T-helper 1 cell treated with Interleukin-12 subunit alpha and Interleukin-12 subunit beta and Interleukin-4 antibody, amounts not matched to agents 30 μg/mL and 1 μg/mL, for 36 hours (primary cell): ENCODE results near the gene THOC2.
"Not testable (repeated sequence)": the region's sequence is repeated elsewhere in the genome, so short reads cannot be mapped to it uniquely, and the experiment has no call there.

ENCODE experiments used
- H3K27ac Mint-ChIP-seq: one replicate; pipeline ENCODE4 v1.8.0; 2021; ENCODE audit warnings: mild to moderate bottlenecking, mixed read lengths
- H3K27me3 Mint-ChIP-seq: one replicate; pipeline ENCODE4 v1.8.0; 2021; ENCODE audit warnings: low read depth, mixed read lengths
- H3K36me3 Mint-ChIP-seq: one replicate; pipeline ENCODE4 v1.8.0; 2021; ENCODE audit warnings: low read depth, mixed read lengths
- H3K4me1 Mint-ChIP-seq: one replicate; pipeline ENCODE4 v1.8.0; 2021; ENCODE audit warnings: low read depth, mixed read lengths
- H3K4me3 Mint-ChIP-seq: one replicate; pipeline ENCODE4 v1.8.0; 2021; ENCODE audit warnings: mild to moderate bottlenecking, moderate library complexity, mixed read lengths
- H3K9me3 Mint-ChIP-seq: one replicate; pipeline ENCODE4 v1.8.0; 2021; ENCODE audit warnings: mixed read lengths

The THOC2 gene

GRCh38 chrX:123720486-123720885 is 12.4 kb downstream of the THOC2 start:
- Mint-ChIP-seq H3K4me3 (no peak overlapping the region), H3K27me3 (no peaks in the 10 kb centered on the region), H3K27ac (no peak overlapping the region)

GRCh38 chrX:123713841-123714240 is 19.0 kb downstream of the THOC2 start:
- H3K4me3 Mint-ChIP-seq = no peak overlapping the region

More at GRCh38 chrX:123720486-123720885, 12.4 kb downstream of the THOC2 start:
- Mint-ChIP-seq H3K4me1 (peaks cover 5% of the 10 kb centered on the region), H3K36me3 (peaks cover 7% of the 10 kb centered on the region), H3K9me3 (no peaks in the 10 kb centered on the region)

GRCh38 chrX:123713434-123713833 is 19.4 kb downstream of the THOC2 start:
- Mint-ChIP-seq H3K27ac (no peak overlapping the region), H3K27me3 (no peaks in the 10 kb centered on the region), H3K4me3 (no peak overlapping the region), H3K36me3 (peaks cover 11% of the 10 kb centered on the region), H3K4me1 (peaks cover 11% of the 10 kb centered on the region), H3K9me3 (no peaks in the 10 kb centered on the region)

More at GRCh38 chrX:123713841-123714240, 19.0 kb downstream of the THOC2 start:
- Mint-ChIP-seq H3K27me3 (no peaks in the 10 kb centered on the region), H3K4me1 (peaks cover 11% of the 10 kb centered on the region), H3K27ac (no peak overlapping the region), H3K9me3 (no peaks in the 10 kb centered on the region), H3K36me3 (peaks cover 11% of the 10 kb centered on the region)

- H3K36me3 Mint-ChIP-seq, H3K4me3 Mint-ChIP-seq, H3K27ac Mint-ChIP-seq, H3K9me3 Mint-ChIP-seq, H3K27me3 Mint-ChIP-seq: not testable (repeated sequence)
- H3K4me1 Mint-ChIP-seq = peaks cover 11% of the 10 kb centered on the region
Observed at GRCh38 chrX:123711201-123711600, 21.7 kb downstream of the THOC2 start.

- Mint-ChIP-seq H3K4me3 (no peak overlapping the region), H3K27ac (no peak overlapping the region), H3K4me1 (peaks cover 5% of the 10 kb centered on the region), H3K36me3 (peaks cover 2% of the 10 kb centered on the region), H3K9me3 (no peaks in the 10 kb centered on the region), H3K27me3 (no peaks in the 10 kb centered on the region)
Observed at GRCh38 chrX:123704781-123705180, 28.1 kb downstream of the THOC2 start.

GRCh38 chrX:123698979-123699520 is 33.8 kb downstream of the THOC2 start:
- no peaks in the 10 kb centered on the region for H3K4me1 Mint-ChIP-seq
- H3K4me3 Mint-ChIP-seq = no peak overlapping the region
- H3K27me3 Mint-ChIP-seq = no peaks in the 10 kb centered on the region
- no peak overlapping the region for H3K27ac Mint-ChIP-seq
- no peaks in the 10 kb centered on the region for H3K9me3 Mint-ChIP-seq
- peaks cover 3% of the 10 kb centered on the region for H3K36me3 Mint-ChIP-seq

- Mint-ChIP-seq H3K27ac (no peak overlapping the region), H3K36me3 (peaks cover 3% of the 10 kb centered on the region), H3K9me3 (no peaks in the 10 kb centered on the region), H3K4me3 (no peak overlapping the region), H3K4me1 (no peaks in the 10 kb centered on the region), H3K27me3 (no peaks in the 10 kb centered on the region)
Observed at GRCh38 chrX:123696334-123696733, 36.5 kb downstream of the THOC2 start.

GRCh38 chrX:123695242-123695641 is 37.6 kb downstream of the THOC2 start:
- Mint-ChIP-seq H3K4me3 (no peak overlapping the region), H3K27me3 (no peaks in the 10 kb centered on the region), H3K36me3 (peaks cover 3% of the 10 kb centered on the region), H3K4me1 (no peaks in the 10 kb centered on the region), H3K9me3 (no peaks in the 10 kb centered on the region), H3K27ac (no peak overlapping the region)

GRCh38 chrX:123691776-123692175 is 41.1 kb downstream of the THOC2 start:
- peaks cover 7% of the 10 kb centered on the region for H3K36me3 Mint-ChIP-seq
- no peaks in the 10 kb centered on the region for H3K27me3 Mint-ChIP-seq
- H3K4me1 Mint-ChIP-seq = no peaks in the 10 kb centered on the region
- H3K4me3 Mint-ChIP-seq = no peak overlapping the region
- no peak overlapping the region for H3K27ac Mint-ChIP-seq
- no peaks in the 10 kb centered on the region for H3K9me3 Mint-ChIP-seq

- Mint-ChIP-seq H3K36me3 (peaks cover 16% of the 10 kb centered on the region), H3K4me1 (no peaks in the 10 kb centered on the region), H3K9me3 (no peaks in the 10 kb centered on the region), H3K4me3 (no peak overlapping the region), H3K27ac (no peak overlapping the region), H3K27me3 (no peaks in the 10 kb centered on the region)
Observed at GRCh38 chrX:123688524-123688923, 44.3 kb downstream of the THOC2 start.

- Mint-ChIP-seq H3K36me3 (peaks cover 32% of the 10 kb centered on the region), H3K27me3 (no peaks in the 10 kb centered on the region), H3K4me1 (no peaks in the 10 kb centered on the region), H3K27ac (no peak overlapping the region), H3K4me3 (no peak overlapping the region), H3K9me3 (no peaks in the 10 kb centered on the region)
Observed at GRCh38 chrX:123685232-123685631, 47.6 kb downstream of the THOC2 start.

- Mint-ChIP-seq H3K36me3 (peaks cover 41% of the 10 kb centered on the region), H3K9me3 (no peaks in the 10 kb centered on the region), H3K27ac (no peak overlapping the region), H3K4me1 (no peaks in the 10 kb centered on the region), H3K4me3 (no peak overlapping the region), H3K27me3 (no peaks in the 10 kb centered on the region)
Observed at GRCh38 chrX:123682186-123682585, 50.7 kb downstream of the THOC2 start.

GRCh38 chrX:123679733-123680460 is 53.0 kb downstream of the THOC2 start:
- H3K9me3 Mint-ChIP-seq, H3K27ac Mint-ChIP-seq, H3K27me3 Mint-ChIP-seq, H3K4me3 Mint-ChIP-seq, H3K4me1 Mint-ChIP-seq: not testable (repeated sequence)
- peaks cover 42% of the 10 kb centered on the region for H3K36me3 Mint-ChIP-seq

- Mint-ChIP-seq H3K4me3 (no peak overlapping the region), H3K36me3 (peaks cover 34% of the 10 kb centered on the region), H3K27me3 (no peaks in the 10 kb centered on the region), H3K9me3 (no peaks in the 10 kb centered on the region), H3K4me1 (no peaks in the 10 kb centered on the region), H3K27ac (no peak overlapping the region)
Observed at GRCh38 chrX:123675154-123675553, 57.7 kb downstream of the THOC2 start.

GRCh38 chrX:123673813-123674212 is 59.0 kb downstream of the THOC2 start:
- Mint-ChIP-seq H3K9me3 (no peaks in the 10 kb centered on the region), H3K4me3 (no peak overlapping the region), H3K36me3 (peaks cover 34% of the 10 kb centered on the region), H3K4me1 (no peaks in the 10 kb centered on the region), H3K27me3 (no peaks in the 10 kb centered on the region), H3K27ac (no peak overlapping the region)
